Measurements from ENCODE around the gene SLC14A1.

DNA sequence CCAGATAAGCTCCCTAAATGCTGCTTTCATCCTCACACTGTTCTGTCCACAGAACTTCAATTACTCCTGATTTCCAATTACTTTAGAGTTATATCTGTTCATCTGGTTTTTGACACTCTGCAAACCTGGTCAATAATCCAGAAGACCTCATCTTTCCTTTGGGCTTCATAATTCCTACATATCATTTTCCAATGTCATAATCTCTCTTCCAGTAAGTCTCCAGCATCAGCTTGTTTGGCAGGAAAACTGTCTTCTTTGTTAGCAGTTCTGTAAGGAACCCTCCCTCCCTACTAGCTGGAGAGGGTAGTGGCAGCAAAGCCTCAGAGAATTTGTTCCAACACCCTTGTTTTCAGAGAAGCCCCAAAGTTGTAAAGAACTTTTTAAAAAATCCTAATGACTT is 11.9 kb upstream of the SLC14A1 start:
- TF ChIP-seq, protein P1, sequence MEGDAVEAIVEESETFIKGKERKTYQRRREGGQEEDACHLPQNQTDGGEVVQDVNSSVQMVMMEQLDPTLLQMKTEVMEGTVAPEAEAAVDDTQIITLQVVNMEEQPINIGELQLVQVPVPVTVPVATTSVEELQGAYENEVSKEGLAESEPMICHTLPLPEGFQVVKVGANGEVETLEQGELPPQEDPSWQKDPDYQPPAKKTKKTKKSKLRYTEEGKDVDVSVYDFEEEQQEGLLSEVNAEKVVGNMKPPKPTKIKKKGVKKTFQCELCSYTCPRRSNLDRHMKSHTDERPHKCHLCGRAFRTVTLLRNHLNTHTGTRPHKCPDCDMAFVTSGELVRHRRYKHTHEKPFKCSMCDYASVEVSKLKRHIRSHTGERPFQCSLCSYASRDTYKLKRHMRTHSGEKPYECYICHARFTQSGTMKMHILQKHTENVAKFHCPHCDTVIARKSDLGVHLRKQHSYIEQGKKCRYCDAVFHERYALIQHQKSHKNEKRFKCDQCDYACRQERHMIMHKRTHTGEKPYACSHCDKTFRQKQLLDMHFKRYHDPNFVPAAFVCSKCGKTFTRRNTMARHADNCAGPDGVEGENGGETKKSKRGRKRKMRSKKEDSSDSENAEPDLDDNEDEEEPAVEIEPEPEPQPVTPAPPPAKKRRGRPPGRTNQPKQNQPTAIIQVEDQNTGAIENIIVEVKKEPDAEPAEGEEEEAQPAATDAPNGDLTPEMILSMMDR (IDR thresholded peaks at IDR 0.05): no peak
- TF ChIP-seq POLR2A (IDR thresholded peaks at IDR 0.05): no peak
